Ishikawa (cell line): ENCODE data around the gene SAC3D1.

Experiments
- CEBPB ChIP-seq: IDR thresholded peaks from 2 replicates; pipeline ENCODE4 v1.6.1; 2012
- EP300 ChIP-seq: IDR thresholded peaks from 2 replicates; pipeline ENCODE4 v1.6.1; 2012; ENCODE audit warnings: borderline replicate concordance
- FOXM1 ChIP-seq: IDR thresholded peaks from 2 replicates; pipeline ENCODE4 v1.6.1; 2012; ENCODE audit warnings: low read depth, borderline replicate concordance

DNA sequence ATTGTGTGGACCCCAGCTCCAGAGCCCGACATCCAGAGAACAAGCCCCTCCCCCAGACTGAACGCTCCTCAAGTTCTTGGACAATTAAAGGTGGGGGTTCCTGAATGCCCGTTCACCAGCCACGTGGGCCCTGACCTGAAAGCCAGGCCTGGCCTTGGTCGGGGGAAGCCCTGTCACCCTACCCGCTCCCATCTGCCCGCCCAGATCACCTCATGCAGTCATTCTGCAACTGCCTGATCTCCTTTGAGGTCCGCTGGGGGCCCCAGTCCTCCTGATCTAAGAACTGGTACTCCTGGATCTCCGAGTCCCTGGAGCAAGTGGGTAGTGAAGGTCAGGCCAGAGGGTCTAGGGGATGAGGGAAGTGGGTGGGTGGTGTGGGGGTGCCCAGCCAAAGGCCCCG lies 26.4 kb downstream of the SAC3D1 start:
- TF ChIP-seq EP300 = no peak
- TF ChIP-seq CEBPB = no peak
- TF ChIP-seq FOXM1 = no peak
